ENCODE results near the gene CTR9. TPM values are rescaled to one million over a fixed set of nuclear protein-coding genes. Genes with fewer than 3 reads are reported as not detected.

The CTR9 gene
- total and polyA plus RNA-seq, 5 donors from 2014 or later = 27.9 to 52.2 (median 46.4) TPM

GRCh38 chr11:10719616-10720015 is 31.4 kb upstream of the CTR9 start:
- no peaks in the 10 kb centered on the region for H3K9me3 Mint-ChIP-seq
- H3K27me3 Mint-ChIP-seq = peaks cover 4% of the 10 kb centered on the region
- Histone ChIP-seq H3K9me3 (ENCODE audit: control insufficient read depth in 2 of 2, low read length in 2 of 2) (no peaks in the 10 kb centered on the region), H3K27ac (ENCODE audit: insufficient read depth, low read length, poor library complexity, severe bottlenecking) (no peak overlapping the region), H3K36me3 (ENCODE audit: control insufficient read depth, insufficient read depth, low read length) (no peaks in the 10 kb centered on the region), H3K27me3 (ENCODE audit: control insufficient read depth, insufficient read depth, low read length) (peaks cover 4% of the 10 kb centered on the region), H3K4me3 (ENCODE audit: low read depth, low read length) (no peak overlapping the region), H3K4me1 (ENCODE audit: control insufficient read depth, insufficient read depth, low read length, poor library complexity, severe bottlenecking) (no peaks in the 10 kb centered on the region)
- ATAC-seq (ENCODE audit: low read depth in 2 of 2) (no peak), DNase-seq (no peak)
- H3K4me1 Mint-ChIP-seq = no peaks in the 10 kb centered on the region
- H3K36me3 Mint-ChIP-seq = no peaks in the 10 kb centered on the region
- H3K27ac Mint-ChIP-seq = no peak overlapping the region
- H3K4me3 Mint-ChIP-seq = no peak overlapping the region

GRCh38 chr11:10720881-10721376 is 30.1 kb upstream of the CTR9 start:
- Histone ChIP-seq H3K9me3 (ENCODE audit: control insufficient read depth in 2 of 2, low read length in 2 of 2) (no peaks in the 10 kb centered on the region), H3K36me3 (ENCODE audit: control insufficient read depth, insufficient read depth, low read length) (no peaks in the 10 kb centered on the region), H3K27me3 (ENCODE audit: control insufficient read depth, insufficient read depth, low read length) (peaks cover 4% of the 10 kb centered on the region), H3K4me1 (ENCODE audit: control insufficient read depth, insufficient read depth, low read length, poor library complexity, severe bottlenecking) (no peaks in the 10 kb centered on the region), H3K27ac (ENCODE audit: insufficient read depth, low read length, poor library complexity, severe bottlenecking) (no peak overlapping the region), H3K4me3 (ENCODE audit: low read depth, low read length) (no peak overlapping the region)
- ATAC-seq (ENCODE audit: low read depth in 2 of 2) (no peak), DNase-seq (no peak)
- no peak overlapping the region for H3K4me3 Mint-ChIP-seq
- peaks cover 10% of the 10 kb centered on the region for H3K27me3 Mint-ChIP-seq
- no peaks in the 10 kb centered on the region for H3K9me3 Mint-ChIP-seq
- H3K36me3 Mint-ChIP-seq = no peaks in the 10 kb centered on the region
- H3K4me1 Mint-ChIP-seq = peaks cover 0 to 9% (median 7%) of the 10 kb centered on the region in 4 donors
- H3K27ac Mint-ChIP-seq = no peak overlapping the region

- no peak for DNase-seq
These were observed 28.7 kb upstream of the CTR9 start for GRCh38 chr11:10722307-10722706.

GRCh38 chr11:10725114-10725906 is 25.7 kb upstream of the CTR9 start:
- H3K27ac ChIP-seq (ENCODE audit: insufficient read depth, low read length, poor library complexity, severe bottlenecking) = no peak overlapping the region
- H3K27ac Mint-ChIP-seq = no peak overlapping the region
- peaks cover 15% of the 10 kb centered on the region for H3K27me3 Mint-ChIP-seq
- H3K9me3 ChIP-seq (ENCODE audit: control insufficient read depth in 2 of 2, low read length in 2 of 2) = no peaks in the 10 kb centered on the region
- H3K4me3 ChIP-seq (ENCODE audit: low read depth, low read length) = no peak overlapping the region
- no peaks in the 10 kb centered on the region for H3K4me1 ChIP-seq (ENCODE audit: control insufficient read depth, insufficient read depth, low read length, poor library complexity, severe bottlenecking)
- peaks cover 0 to 13% (median 9%) of the 10 kb centered on the region in 4 donors for H3K4me1 Mint-ChIP-seq
- no peaks in the 10 kb centered on the region for H3K36me3 Mint-ChIP-seq
- no peaks in the 10 kb centered on the region for H3K27me3 ChIP-seq (ENCODE audit: control insufficient read depth, insufficient read depth, low read length)
- no peak overlapping the region for H3K4me3 Mint-ChIP-seq
- ATAC-seq (ENCODE audit: low read depth in 2 of 2) (peak in 1 of 2 donors; percentile 43), DNase-seq (peak in 1 of 3 donors; percentile 27)
- H3K9me3 Mint-ChIP-seq = no peaks in the 10 kb centered on the region
- no peaks in the 10 kb centered on the region for H3K36me3 ChIP-seq (ENCODE audit: control insufficient read depth, insufficient read depth, low read length)

More at GRCh38 chr11:10722307-10722706, 28.7 kb upstream of the CTR9 start:
- no peaks in the 10 kb centered on the region for H3K9me3 Mint-ChIP-seq
- Histone ChIP-seq H3K4me1 (ENCODE audit: control insufficient read depth, insufficient read depth, low read length, poor library complexity, severe bottlenecking) (no peaks in the 10 kb centered on the region), H3K36me3 (ENCODE audit: control insufficient read depth, insufficient read depth, low read length) (no peaks in the 10 kb centered on the region), H3K9me3 (ENCODE audit: control insufficient read depth in 2 of 2, low read length in 2 of 2) (no peaks in the 10 kb centered on the region), H3K4me3 (ENCODE audit: low read depth, low read length) (no peak overlapping the region), H3K27ac (ENCODE audit: insufficient read depth, low read length, poor library complexity, severe bottlenecking) (no peak overlapping the region), H3K27me3 (ENCODE audit: control insufficient read depth, insufficient read depth, low read length) (peaks cover 4% of the 10 kb centered on the region)
- H3K27ac Mint-ChIP-seq = no peak overlapping the region
- H3K4me3 Mint-ChIP-seq = no peak overlapping the region
- H3K36me3 Mint-ChIP-seq = no peaks in the 10 kb centered on the region
- ATAC-seq (ENCODE audit: low read depth in 2 of 2) = no peak
- peaks cover 0 to 11% (median 9%) of the 10 kb centered on the region in 4 donors for H3K4me1 Mint-ChIP-seq
- H3K27me3 Mint-ChIP-seq = peaks cover 14% of the 10 kb centered on the region

GRCh38 chr11:10725907-10726253 is 25.2 kb upstream of the CTR9 start:
- H3K4me3 ChIP-seq (ENCODE audit: low read depth, low read length) = no peak overlapping the region
- Mint-ChIP-seq H3K36me3 (no peaks in the 10 kb centered on the region), H3K27ac (no peak overlapping the region), H3K4me1 (peaks cover 0 to 13% (median 9%) of the 10 kb centered on the region in 4 donors), H3K27me3 (peaks cover 15% of the 10 kb centered on the region), H3K9me3 (no peaks in the 10 kb centered on the region), H3K4me3 (no peak overlapping the region)
- no peaks in the 10 kb centered on the region for H3K27me3 ChIP-seq (ENCODE audit: control insufficient read depth, insufficient read depth, low read length)
- no peaks in the 10 kb centered on the region for H3K36me3 ChIP-seq (ENCODE audit: control insufficient read depth, insufficient read depth, low read length)
- ATAC-seq (ENCODE audit: low read depth in 2 of 2) = no peak
- H3K4me1 ChIP-seq (ENCODE audit: control insufficient read depth, insufficient read depth, low read length, poor library complexity, severe bottlenecking) = no peaks in the 10 kb centered on the region
- H3K9me3 ChIP-seq (ENCODE audit: control insufficient read depth in 2 of 2, low read length in 2 of 2) = no peaks in the 10 kb centered on the region
- H3K27ac ChIP-seq (ENCODE audit: insufficient read depth, low read length, poor library complexity, severe bottlenecking) = no peak overlapping the region
- DNase-seq = no peak

- Histone ChIP-seq H3K36me3 (ENCODE audit: control insufficient read depth, insufficient read depth, low read length) (no peaks in the 10 kb centered on the region), H3K27me3 (ENCODE audit: control insufficient read depth, insufficient read depth, low read length) (no peaks in the 10 kb centered on the region), H3K4me3 (ENCODE audit: low read depth, low read length) (no peak overlapping the region), H3K9me3 (ENCODE audit: control insufficient read depth in 2 of 2, low read length in 2 of 2) (no peaks in the 10 kb centered on the region), H3K27ac (ENCODE audit: insufficient read depth, low read length, poor library complexity, severe bottlenecking) (no peak overlapping the region), H3K4me1 (ENCODE audit: control insufficient read depth, insufficient read depth, low read length, poor library complexity, severe bottlenecking) (no peaks in the 10 kb centered on the region)
- no peak for DNase-seq
- H3K27me3 Mint-ChIP-seq = peaks cover 26% of the 10 kb centered on the region
- H3K36me3 Mint-ChIP-seq = peaks cover 3% of the 10 kb centered on the region
- H3K4me1 Mint-ChIP-seq = peaks cover 0 to 13% (median 9%) of the 10 kb centered on the region in 4 donors
- ATAC-seq (ENCODE audit: low read depth in 2 of 2) = no peak
- H3K27ac Mint-ChIP-seq = no peak overlapping the region
- H3K9me3 Mint-ChIP-seq = no peaks in the 10 kb centered on the region
- H3K4me3 Mint-ChIP-seq = no peak overlapping the region
These were observed 23.7 kb upstream of the CTR9 start for GRCh38 chr11:10727146-10727851.

- DNase-seq (no peak), ATAC-seq (ENCODE audit: low read depth in 2 of 2) (no peak)
- H3K4me3 Mint-ChIP-seq = no peak overlapping the region
- Histone ChIP-seq H3K27me3 (ENCODE audit: control insufficient read depth, insufficient read depth, low read length) (no peaks in the 10 kb centered on the region), H3K27ac (ENCODE audit: insufficient read depth, low read length, poor library complexity, severe bottlenecking) (no peak overlapping the region), H3K36me3 (ENCODE audit: control insufficient read depth, insufficient read depth, low read length) (no peaks in the 10 kb centered on the region), H3K4me1 (ENCODE audit: control insufficient read depth, insufficient read depth, low read length, poor library complexity, severe bottlenecking) (no peaks in the 10 kb centered on the region), H3K4me3 (ENCODE audit: low read depth, low read length) (no peak overlapping the region), H3K9me3 (ENCODE audit: control insufficient read depth in 2 of 2, low read length in 2 of 2) (no peaks in the 10 kb centered on the region)
- peaks cover 0 to 13% (median 9%) of the 10 kb centered on the region in 4 donors for H3K4me1 Mint-ChIP-seq
- peaks cover 3% of the 10 kb centered on the region for H3K36me3 Mint-ChIP-seq
- H3K9me3 Mint-ChIP-seq = no peaks in the 10 kb centered on the region
- H3K27me3 Mint-ChIP-seq = peaks cover 31% of the 10 kb centered on the region
- H3K27ac Mint-ChIP-seq = no peak overlapping the region
These were observed 22.9 kb upstream of the CTR9 start for GRCh38 chr11:10728154-10728553.

Data from CD4-positive, CD25-positive, alpha-beta regulatory T cell (primary cell).